Thymus (tissue), 14 donors: ENCODE measurements around the gene SLC2A6. TPM values are rescaled to one million over a fixed set of nuclear protein-coding genes. Genes with fewer than 3 reads are reported as not detected.
A peak's percentile ranks its signal among the peaks of the same experiment; 100 is the strongest.

Source experiments
- DNase-seq, 9 donors: peaks; one replicate each; pipeline ENCODE4 v3.0.0-alpha.2; 2013; ENCODE audit warnings: low spot score in 9 of 9, low read depth in 6 of 9, missing footprints in 1 of 9
- H3K27ac ChIP-seq, 2 donors: one replicate each; pipeline ENCODE4 v1.5.1; 2013; ENCODE audit warnings: control low read depth in 1 of 2, low read depth in 1 of 2, low read length in 1 of 2, mild to moderate bottlenecking in 1 of 2, moderate library complexity in 1 of 2
- H3K27me3 ChIP-seq, 2 donors: one replicate each; pipeline ENCODE4 v1.5.1; 2013; ENCODE audit warnings: low read length in 1 of 2; ENCODE audit not compliant: control insufficient read depth in 2 of 2, insufficient read depth in 1 of 2
- H3K36me3 ChIP-seq, 2 donors: one replicate each; pipeline ENCODE4 v1.5.1; 2013; ENCODE audit warnings: low read length in 1 of 2, mild to moderate bottlenecking in 1 of 2, moderate library complexity in 1 of 2; ENCODE audit not compliant: control insufficient read depth in 2 of 2, insufficient read depth in 2 of 2
- H3K4me1 ChIP-seq, 2 donors: one replicate each; pipeline ENCODE4 v1.5.1; 2013; ENCODE audit warnings: low read length in 2 of 2; ENCODE audit not compliant: control insufficient read depth in 2 of 2, insufficient read depth in 2 of 2
- H3K4me3 ChIP-seq, 2 donors: one replicate each; pipeline ENCODE4 v1.5.1; 2013; ENCODE audit warnings: low read length in 2 of 2, control low read depth in 1 of 2, mild to moderate bottlenecking in 1 of 2
- H3K9me3 ChIP-seq, 2 donors: one replicate each; pipeline ENCODE4 v1.5.1; 2013; ENCODE audit warnings: low read length in 1 of 2, mild to moderate bottlenecking in 1 of 2; ENCODE audit not compliant: control insufficient read depth in 2 of 2, insufficient read depth in 1 of 2
- WGBS: extraction: QIAGEN DNeasy Blood & Tissue Kit; methylation state at CpG from one replicate; pipeline ENCODE4 v1.1.7; 2013; 5-methylcytosine and 5-hydroxymethylcytosine counted together
- long read RNA-seq, 10 donors: transcript quantifications; one replicate each; lab custom pipeline, GENCODE V29; 2026
- polyA plus RNA-seq: library from polyadenylated mRNA; stranded (reverse); fragments of 200-250 nt; gene quantifications from one replicate; pipeline ENCODE4 v1.2.3, GENCODE V29; 2013
- total RNA-seq: library from RNA; stranded (reverse); fragments of 120-200 nt; gene quantifications from one replicate; pipeline ENCODE4 v1.2.4, GENCODE V29; 2013
- donor health status: healthy.

The SLC2A6 gene, protein sequence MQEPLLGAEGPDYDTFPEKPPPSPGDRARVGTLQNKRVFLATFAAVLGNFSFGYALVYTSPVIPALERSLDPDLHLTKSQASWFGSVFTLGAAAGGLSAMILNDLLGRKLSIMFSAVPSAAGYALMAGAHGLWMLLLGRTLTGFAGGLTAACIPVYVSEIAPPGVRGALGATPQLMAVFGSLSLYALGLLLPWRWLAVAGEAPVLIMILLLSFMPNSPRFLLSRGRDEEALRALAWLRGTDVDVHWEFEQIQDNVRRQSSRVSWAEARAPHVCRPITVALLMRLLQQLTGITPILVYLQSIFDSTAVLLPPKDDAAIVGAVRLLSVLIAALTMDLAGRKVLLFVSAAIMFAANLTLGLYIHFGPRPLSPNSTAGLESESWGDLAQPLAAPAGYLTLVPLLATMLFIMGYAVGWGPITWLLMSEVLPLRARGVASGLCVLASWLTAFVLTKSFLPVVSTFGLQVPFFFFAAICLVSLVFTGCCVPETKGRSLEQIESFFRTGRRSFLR
- total RNA-seq, result 2.0 TPM
- polyA plus RNA-seq, result 5.5 TPM
- long read RNA-seq, donor 1, result 0 reads
- long read RNA-seq, donor 2, result 0 reads
- long read RNA-seq, donor 3, partial matches to known transcripts, result 0 of 2 reads
- long read RNA-seq, donor 3, other reads (novel, unspliced or antisense), result 0 of 2 reads
- long read RNA-seq, donor 4, partial matches to known transcripts, result 0 of 1 reads
- long read RNA-seq, donor 4, other reads (novel, unspliced or antisense), result 0 of 1 reads
- long read RNA-seq, donor 5, result 0 reads
- long read RNA-seq, donor 6, result 0 reads
- long read RNA-seq, donor 7, partial matches to known transcripts, result 0 of 1 reads
- long read RNA-seq, donor 7, other reads (novel, unspliced or antisense), result 0 of 1 reads
- long read RNA-seq, donor 8, result 0 reads
- long read RNA-seq, donor 9, partial matches to known transcripts, result 0 of 1 reads
- long read RNA-seq, donor 9, other reads (novel, unspliced or antisense), result 0 of 1 reads
- long read RNA-seq, donor 10, result 0 reads

DNA sequence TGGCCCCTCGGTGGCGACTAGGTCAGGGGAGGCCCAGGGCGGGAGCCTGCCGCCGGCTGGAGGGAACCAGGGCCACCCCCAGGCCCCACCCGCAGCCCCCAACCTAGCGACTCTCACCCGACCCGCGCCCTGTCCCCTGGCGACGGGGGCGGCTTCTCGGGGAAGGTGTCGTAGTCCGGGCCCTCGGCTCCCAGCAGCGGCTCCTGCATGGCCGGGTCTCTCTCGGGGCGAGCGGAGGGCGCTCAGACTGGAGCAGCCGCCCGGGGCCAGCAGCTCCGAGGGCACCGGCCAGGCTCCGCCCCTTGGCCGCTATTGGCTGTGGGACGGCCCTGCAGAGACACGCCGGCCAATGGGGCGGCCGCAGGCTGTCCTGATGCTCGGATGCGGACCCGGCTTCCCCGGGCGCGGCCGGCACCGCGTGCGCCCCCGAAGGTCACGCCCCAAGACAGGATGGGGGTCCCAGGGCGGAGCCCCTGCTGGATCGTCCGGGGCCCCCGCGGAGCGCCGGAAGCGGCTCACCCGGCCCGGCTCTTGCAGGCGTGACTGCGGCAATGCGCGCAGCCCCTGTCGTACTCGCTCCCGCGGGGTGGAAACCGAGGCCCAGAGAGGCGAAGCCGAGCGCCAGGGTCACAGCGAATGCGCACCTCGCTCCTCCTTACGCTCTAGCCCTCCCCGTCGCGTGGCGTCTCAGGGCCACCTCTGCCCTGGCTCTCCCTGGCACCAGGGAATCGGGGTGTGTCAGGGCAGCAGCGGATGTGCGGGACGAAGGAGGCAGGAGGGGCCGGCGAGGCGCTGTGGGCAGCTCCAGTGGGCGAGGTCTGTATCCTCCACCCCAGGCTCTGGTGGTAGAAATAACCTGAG is at the start of gene SLC2A6:
Gene SLC2A6 (minus strand): TSS at position 249 of the 861 bp plus-strand sequence. CDS start 40 bp downstream, at position 209.
- peak within 1 kb of the TSS in 1 of 2 donors; percentile 42 for H3K27ac ChIP-seq

DNA sequence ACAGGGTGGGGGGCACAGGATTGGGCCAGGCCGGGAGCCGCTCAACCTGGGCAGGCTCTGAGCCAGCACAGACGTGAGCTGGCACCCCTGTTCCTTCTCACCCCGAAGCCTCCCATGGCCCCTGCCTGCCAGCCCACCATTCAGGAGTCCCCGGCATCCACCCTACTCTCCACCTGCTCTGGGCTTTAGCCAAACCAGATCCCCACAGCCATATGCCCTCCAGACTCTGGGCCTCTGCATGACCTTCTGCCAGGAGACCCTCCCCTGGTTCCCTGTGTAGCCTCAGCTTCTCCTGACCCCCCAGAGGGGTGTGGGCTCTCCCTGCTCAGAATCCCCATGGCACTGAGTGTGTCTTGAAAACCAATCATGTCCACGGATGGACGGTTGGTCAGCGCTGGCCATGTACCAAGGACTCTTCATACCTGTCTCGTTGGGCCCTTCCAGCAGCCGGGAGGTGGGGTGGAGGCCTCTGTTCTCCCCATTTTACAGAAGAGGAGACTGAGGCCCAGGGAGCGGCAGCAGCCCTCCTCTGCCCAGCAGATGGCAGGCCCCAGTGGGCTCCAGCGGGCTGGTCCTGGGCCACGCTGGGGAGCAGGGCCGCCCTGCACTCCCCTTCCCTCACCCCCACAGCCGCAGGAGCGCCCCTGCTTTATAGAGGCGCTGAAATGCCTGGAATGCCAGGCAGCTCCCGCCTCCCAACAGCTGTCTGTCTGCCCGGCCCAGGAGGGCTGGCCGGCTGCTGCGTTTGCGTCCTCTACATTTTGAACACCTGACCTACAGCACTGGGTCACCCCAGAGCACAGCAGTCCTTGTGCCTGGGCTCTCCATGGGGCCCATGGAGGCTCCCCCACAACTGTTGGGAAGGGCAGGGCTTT is 49.3 kb upstream of the SLC2A6 start:
- 91% methylated on average over 22 of the region's 22 CpGs for WGBS
- Histone ChIP-seq H3K36me3 (no peaks in the 10 kb centered on the region), H3K27me3 (peaks cover 0 to 40% of the 10 kb centered on the region in 2 donors), H3K9me3 (no peaks in the 10 kb centered on the region), H3K4me3 (no peak overlapping the region), H3K4me1 (peaks cover 13 to 54% of the 10 kb centered on the region in 2 donors), H3K27ac (no peak overlapping the region)
- no peak for DNase-seq

More for the DNA sequence above, at the start of gene SLC2A6:
- H3K27me3 ChIP-seq, result peaks cover 3 to 10% of the 10 kb centered on the region in 2 donors
- H3K9me3 ChIP-seq, result peaks cover 0 to 3% of the 10 kb centered on the region in 2 donors
- WGBS, result 1% methylated on average over 84 of the region's 84 CpGs
- H3K36me3 ChIP-seq, result peaks cover 0 to 3% of the 10 kb centered on the region in 2 donors
- H3K4me1 ChIP-seq, result peaks cover 7 to 32% of the 10 kb centered on the region in 2 donors
- H3K4me3 ChIP-seq, result peak within 1 kb of the TSS; percentile 40 to 44
- DNase-seq, result peak; percentile 55 to 91 (median 77)

DNA sequence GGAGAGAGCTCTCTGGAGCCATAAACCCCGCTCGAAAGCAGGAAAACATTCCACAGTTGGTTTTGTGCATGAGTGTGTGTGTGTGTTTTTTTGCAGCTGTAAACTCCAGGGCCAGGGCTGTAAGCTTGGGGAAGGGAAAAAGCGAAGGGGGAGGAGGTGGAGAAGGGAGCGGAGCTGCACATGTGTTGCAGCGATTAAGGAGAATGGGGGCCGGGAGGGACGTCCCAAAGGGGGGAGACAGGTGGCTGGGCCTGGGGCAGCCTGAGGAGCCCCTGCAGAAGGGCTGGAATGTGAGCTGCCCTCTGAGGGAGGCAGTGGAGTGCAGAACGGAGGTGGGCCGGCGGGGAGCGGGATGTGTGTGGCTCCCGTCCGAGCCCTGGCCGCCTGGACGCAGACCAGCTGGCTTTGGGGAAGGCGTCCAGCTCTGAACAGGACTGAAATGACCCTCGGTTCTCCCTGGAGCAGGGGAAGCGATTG is 48.6 kb upstream of the SLC2A6 start:
- no peaks in the 10 kb centered on the region for H3K36me3 ChIP-seq
- H3K4me3 ChIP-seq, result no peak overlapping the region
- peaks cover 0 to 35% of the 10 kb centered on the region in 2 donors for H3K27me3 ChIP-seq
- 94% methylated on average over 18 of the region's 18 CpGs for WGBS
- no peak overlapping the region for H3K27ac ChIP-seq
- H3K9me3 ChIP-seq, result no peaks in the 10 kb centered on the region
- DNase-seq, result no peak
- H3K4me1 ChIP-seq, result peaks cover 10 to 51% of the 10 kb centered on the region in 2 donors

DNA sequence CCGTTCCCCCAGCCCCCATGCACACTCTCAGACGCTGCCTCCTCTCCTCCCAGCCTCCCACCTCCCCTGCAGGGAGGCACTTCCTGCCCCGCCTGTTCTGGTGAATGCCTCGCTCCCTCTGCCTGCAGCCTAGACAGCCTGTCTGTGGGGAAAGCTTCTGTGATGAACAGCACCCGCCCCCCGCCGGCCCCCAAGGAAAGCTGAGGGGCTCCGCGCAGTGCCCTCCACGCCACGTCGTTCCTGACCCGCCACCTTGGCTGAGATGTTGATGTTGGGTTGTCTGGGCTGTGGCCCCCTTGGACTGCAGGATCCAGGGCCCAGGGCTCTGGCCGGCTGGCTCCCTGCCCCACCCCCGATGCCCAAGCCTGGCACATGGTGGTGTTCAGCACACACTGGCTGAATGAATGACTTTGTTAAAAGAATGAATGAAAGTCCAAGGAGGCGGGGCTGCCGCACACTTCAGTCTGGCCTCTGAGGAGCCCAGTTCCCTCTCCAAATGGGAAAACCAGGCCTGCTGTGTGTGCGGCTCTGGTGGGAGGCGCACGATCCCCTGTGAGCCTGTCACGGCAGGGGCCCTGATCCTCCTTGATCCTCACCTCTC is 47.9 kb upstream of the SLC2A6 start:
- Histone ChIP-seq H3K27ac (no peak overlapping the region), H3K27me3 (peaks cover 0 to 35% of the 10 kb centered on the region in 2 donors), H3K9me3 (no peaks in the 10 kb centered on the region), H3K4me3 (no peak overlapping the region), H3K4me1 (peaks cover 9 to 55% of the 10 kb centered on the region in 2 donors), H3K36me3 (no peaks in the 10 kb centered on the region)
- WGBS, result 50% methylated on average over 21 of the region's 21 CpGs
- DNase-seq, result peak in 3 of 9 donors; percentile 37 to 73 (median 58)

DNA sequence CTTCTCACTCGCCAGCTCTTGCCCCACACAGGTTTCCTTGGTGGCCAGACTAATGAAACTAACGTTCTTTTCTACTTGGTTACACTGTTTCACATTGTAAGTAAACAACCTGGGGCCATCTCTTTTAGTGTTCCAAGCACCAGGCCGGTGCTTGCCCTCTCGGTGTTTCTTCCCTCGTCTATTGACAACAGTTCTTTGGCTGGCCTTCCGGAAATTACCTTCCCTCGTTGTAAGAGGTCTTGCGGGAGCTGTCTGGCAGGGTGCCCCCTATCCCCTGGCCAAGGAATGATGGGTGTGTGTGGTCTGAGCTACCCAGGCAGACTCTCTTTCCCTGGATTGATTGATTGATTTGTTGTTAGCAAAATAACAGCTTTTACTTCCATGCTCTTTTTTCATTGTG is 46.8 kb upstream of the SLC2A6 start:
- WGBS, result 93% methylated on average over 8 of the region's 8 CpGs
- Histone ChIP-seq H3K4me1 (peaks cover 9 to 58% of the 10 kb centered on the region in 2 donors), H3K27ac (no peak overlapping the region), H3K27me3 (peaks cover 0 to 34% of the 10 kb centered on the region in 2 donors), H3K4me3 (no peak overlapping the region), H3K9me3 (no peaks in the 10 kb centered on the region), H3K36me3 (no peaks in the 10 kb centered on the region)
- no peak for DNase-seq

DNA sequence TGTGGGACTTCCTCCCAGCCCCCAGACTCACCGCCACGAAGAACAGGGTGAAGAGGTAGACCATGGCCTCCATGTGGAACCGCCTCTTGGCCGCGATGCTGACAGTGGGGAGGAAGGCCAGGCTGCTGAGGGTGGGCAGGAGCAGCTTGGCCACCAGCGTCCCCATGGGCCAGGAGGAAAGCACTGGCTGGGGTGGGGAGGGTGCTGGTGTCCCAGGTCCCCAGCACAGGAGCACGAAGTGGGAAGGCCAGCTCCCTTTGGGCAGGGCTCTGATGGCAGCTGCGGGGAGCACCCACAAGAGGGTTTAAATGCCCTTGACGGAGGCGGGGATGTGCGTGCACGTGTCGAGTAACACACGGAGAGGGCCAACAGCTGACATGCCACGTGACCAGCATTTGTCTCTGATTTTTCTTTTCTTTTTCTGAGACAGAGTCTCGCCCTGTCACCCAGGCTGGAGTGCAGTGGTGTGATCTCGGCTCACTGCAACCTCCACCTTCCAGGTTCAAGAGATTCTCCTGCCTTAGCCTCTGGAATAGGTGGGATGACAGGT is 45.9 kb upstream of the SLC2A6 start, which contains the start of gene MYMK:
Gene MYMK (minus strand): TSS at position 281 of the 550 bp plus-strand sequence. CDS start 115 bp downstream, at position 166.
- whole genome bisulfite sequencing, result 97% methylated on average over 17 of the region's 17 CpGs

DNA sequence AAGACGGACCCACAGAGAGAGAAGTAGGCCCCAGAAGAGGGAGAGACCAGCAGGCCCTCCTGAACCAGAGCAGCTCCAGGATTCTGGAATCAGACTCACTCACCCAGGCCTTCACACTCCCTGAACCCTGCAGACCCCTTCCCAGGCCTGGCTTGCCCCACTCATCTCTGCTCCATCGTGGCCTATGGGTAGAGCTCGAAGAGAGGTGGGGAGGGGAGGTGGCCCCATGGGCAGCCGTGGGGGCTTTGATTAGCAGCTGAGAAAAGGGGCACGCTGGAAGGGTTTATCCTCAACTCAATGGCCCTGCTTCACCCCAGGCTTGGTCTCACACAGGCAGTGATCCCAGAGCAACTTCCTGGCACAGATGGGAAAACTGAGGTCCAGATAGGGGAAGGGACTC is 45.2 kb upstream of the SLC2A6 start:
- DNase-seq, result no peak
- Histone ChIP-seq H3K27ac (no peak overlapping the region), H3K36me3 (no peaks in the 10 kb centered on the region), H3K9me3 (no peaks in the 10 kb centered on the region), H3K27me3 (peaks cover 0 to 21% of the 10 kb centered on the region in 2 donors), H3K4me1 (peaks cover 9 to 47% of the 10 kb centered on the region in 2 donors), H3K4me3 (no peak overlapping the region)
- WGBS, result 97% methylated on average over 5 of the region's 5 CpGs

More for the DNA sequence above, 45.9 kb upstream of the SLC2A6 start, which contains the start of gene MYMK:
- Histone ChIP-seq H3K27ac (no peak within 1 kb of the TSS), H3K27me3 (peaks cover 0 to 27% of the 10 kb centered on the region in 2 donors), H3K36me3 (no peaks in the 10 kb centered on the region), H3K4me1 (peaks cover 9 to 53% of the 10 kb centered on the region in 2 donors), H3K4me3 (no peak within 1 kb of the TSS), H3K9me3 (no peaks in the 10 kb centered on the region)
- no peak for DNase-seq
